C4-2B (cell line): ENCODE results near the gene RACK1.
"Not testable (repeated sequence)": the region's sequence is repeated elsewhere in the genome, so short reads cannot be mapped to it uniquely, and the experiment has no call there.

ENCODE experiments used
- ZFX ChIP-seq: fragments of 450-650 bp; IDR thresholded peaks from 2 replicates; pipeline ENCODE4 v1.6.1; 2017
- TF ChIP-seq, protein P1 (sequence below): fragments of 450-650 bp; conservative IDR thresholded peaks from 2 replicates; pipeline ENCODE4 v1.5.1; 2017; ENCODE audit warnings: mild to moderate bottlenecking

DNA sequence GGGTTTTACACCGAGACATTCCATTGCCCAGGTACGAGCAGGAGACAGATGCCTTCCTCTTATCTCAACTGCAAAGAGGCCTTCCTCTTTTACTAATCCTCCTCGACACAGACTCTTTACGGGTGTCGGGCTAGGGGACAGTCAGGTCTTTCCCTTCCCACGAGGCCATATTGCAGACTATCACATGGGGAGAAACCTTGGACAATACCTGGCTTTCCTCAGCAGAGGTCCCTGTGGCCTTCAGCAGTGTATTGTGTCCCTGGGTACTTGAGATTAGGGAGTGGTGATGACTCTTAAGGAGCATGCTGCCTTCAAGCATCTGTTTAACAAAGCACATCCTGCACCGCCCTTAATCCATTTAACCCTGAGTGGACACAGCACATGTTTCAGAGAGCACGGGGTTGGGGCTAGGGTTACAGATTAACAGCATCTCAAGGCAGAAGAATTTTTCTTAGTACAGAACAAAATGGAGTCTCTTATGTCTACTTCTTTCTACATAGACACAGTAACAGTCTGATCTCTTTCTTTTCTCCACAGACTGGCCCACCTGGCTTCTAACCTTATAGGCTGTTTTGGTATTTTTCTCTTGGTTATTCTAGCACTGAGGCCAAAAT lies 23.7 kb upstream of the RACK1 start:
- TF ChIP-seq, protein P1, sequence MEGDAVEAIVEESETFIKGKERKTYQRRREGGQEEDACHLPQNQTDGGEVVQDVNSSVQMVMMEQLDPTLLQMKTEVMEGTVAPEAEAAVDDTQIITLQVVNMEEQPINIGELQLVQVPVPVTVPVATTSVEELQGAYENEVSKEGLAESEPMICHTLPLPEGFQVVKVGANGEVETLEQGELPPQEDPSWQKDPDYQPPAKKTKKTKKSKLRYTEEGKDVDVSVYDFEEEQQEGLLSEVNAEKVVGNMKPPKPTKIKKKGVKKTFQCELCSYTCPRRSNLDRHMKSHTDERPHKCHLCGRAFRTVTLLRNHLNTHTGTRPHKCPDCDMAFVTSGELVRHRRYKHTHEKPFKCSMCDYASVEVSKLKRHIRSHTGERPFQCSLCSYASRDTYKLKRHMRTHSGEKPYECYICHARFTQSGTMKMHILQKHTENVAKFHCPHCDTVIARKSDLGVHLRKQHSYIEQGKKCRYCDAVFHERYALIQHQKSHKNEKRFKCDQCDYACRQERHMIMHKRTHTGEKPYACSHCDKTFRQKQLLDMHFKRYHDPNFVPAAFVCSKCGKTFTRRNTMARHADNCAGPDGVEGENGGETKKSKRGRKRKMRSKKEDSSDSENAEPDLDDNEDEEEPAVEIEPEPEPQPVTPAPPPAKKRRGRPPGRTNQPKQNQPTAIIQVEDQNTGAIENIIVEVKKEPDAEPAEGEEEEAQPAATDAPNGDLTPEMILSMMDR: not testable (repeated sequence)
- not testable (repeated sequence) for TF ChIP-seq ZFX
